ENCODE measurements around the gene RPP30.

RPP30 gene

GRCh38 chr10:90923111-90923731 lies 51.4 kb downstream of the RPP30 start:
- no peak for TF ChIP-seq CTCF (IDR thresholded peaks at IDR 0.05; ENCODE audit: low read depth, low read length)
- no peak overlapping the region for H3K4me3 ChIP-seq (ENCODE audit: low read depth, low read length)

GRCh38 chr10:90924552-90924951 lies 52.8 kb downstream of the RPP30 start:
- H3K4me3 ChIP-seq (ENCODE audit: low read depth, low read length): no peak overlapping the region
- TF ChIP-seq CTCF (IDR thresholded peaks at IDR 0.05; ENCODE audit: low read depth, low read length): no peak

- no peak for TF ChIP-seq CTCF (IDR thresholded peaks at IDR 0.05; ENCODE audit: low read depth, low read length)
Observed at GRCh38 chr10:90925079-90926029, 53.6 kb downstream of the RPP30 start.

GRCh38 chr10:90927293-90927692 lies 55.5 kb downstream of the RPP30 start:
- TF ChIP-seq CTCF (IDR thresholded peaks at IDR 0.05; ENCODE audit: low read depth, low read length): no peak
- H3K4me3 ChIP-seq (ENCODE audit: low read depth, low read length): no peak overlapping the region

More at GRCh38 chr10:90925079-90926029, 53.6 kb downstream of the RPP30 start:
- no peak overlapping the region for H3K4me3 ChIP-seq (ENCODE audit: low read depth, low read length)

- H3K4me3 ChIP-seq (ENCODE audit: low read depth, low read length): no peak overlapping the region
- no peak for TF ChIP-seq CTCF (IDR thresholded peaks at IDR 0.05; ENCODE audit: low read depth, low read length)
Observed at GRCh38 chr10:90929179-90929578, 57.4 kb downstream of the RPP30 start.

- no peak overlapping the region for H3K4me3 ChIP-seq (ENCODE audit: low read depth, low read length)
- no peak for TF ChIP-seq CTCF (IDR thresholded peaks at IDR 0.05; ENCODE audit: low read depth, low read length)
Observed at GRCh38 chr10:90930070-90930837, 58.5 kb downstream of the RPP30 start.

Measured in WI38 (cell line).